ENCODE results near the gene MEF2C.
"Not testable (repeated sequence)": the region's sequence is repeated elsewhere in the genome, so short reads cannot be mapped to it uniquely, and the experiment has no call there.

The MEF2C gene

DNA sequence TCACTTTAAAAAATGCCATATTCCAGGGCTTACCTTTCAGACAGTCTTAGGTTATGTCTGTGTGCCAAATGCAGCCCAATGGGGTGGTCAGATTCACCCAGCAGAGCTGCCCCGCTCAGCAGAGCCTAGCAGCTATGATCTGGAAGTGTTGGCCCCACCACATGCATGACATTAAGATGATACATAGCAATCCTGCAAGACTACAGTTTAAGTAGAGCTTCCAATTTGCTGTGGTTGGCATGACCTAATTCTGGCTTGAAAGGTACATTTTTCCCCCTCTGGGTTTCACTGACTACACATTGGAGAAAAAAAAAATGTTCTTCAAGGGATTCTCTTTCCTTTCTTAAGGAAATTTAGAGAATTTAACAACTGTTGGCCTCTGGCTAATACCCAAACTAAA lies 22.5 kb downstream of the MEF2C start:
- DNase-seq = no peak

DNA sequence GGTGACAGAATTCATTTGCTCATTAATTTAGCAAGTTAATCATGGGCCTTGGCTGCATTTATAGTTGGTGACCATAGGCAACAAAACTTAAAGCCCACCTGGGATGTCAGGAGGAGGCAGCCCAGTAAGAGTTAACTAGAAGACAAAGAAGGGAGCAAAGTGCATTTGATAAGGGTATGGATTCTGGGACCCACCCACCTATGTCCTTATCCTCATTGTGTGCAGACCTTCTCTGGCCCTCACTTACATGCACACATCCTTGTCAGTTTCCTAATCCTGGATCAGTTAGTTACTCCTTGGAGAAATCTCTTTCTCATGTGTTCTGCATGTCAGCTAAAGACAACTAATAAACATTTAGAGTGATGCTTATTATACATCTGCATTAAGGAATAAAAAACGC lies 24.6 kb downstream of the MEF2C start:
- DNase-seq = no peak

DNA sequence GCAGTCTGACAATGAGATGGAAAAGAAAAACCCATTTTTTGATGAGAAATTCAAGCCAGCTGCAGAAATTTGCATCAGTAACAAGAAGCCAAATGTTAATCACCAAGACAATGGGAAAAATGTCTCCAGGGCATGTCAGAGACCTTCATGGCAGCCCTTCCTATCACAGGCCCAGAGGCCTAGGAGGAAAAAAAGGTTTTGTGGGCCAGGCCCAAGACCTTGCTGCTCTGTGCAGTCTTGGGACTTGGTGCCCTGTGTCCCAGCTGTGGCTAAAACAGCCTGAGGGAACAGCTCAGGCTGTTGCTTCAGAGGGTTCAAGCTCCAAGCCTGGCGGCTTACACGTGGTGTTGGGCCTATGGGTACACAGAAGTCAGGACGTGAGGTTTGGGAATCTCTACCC lies 26.6 kb downstream of the MEF2C start:
- not testable (repeated sequence) for DNase-seq

DNA sequence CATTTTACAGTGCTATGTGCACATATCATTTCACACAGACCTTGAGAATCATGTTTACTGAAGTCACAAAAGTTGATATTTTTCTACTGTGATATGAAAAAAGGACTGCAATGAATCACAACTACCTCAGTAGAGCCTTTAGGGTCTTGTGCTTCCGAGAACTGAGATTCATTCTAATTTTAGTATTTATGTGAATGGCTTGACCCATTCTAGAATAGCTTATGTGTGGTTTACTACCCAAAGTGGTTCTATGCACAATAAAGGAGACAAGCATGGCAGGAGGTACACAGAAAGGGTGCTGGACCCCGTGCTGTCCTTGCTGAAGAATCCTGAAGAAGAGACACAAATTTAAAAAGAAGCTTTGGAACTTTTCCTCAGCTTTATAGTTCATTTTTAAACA lies 28.2 kb downstream of the MEF2C start:
- DNase-seq = no peak

DNA sequence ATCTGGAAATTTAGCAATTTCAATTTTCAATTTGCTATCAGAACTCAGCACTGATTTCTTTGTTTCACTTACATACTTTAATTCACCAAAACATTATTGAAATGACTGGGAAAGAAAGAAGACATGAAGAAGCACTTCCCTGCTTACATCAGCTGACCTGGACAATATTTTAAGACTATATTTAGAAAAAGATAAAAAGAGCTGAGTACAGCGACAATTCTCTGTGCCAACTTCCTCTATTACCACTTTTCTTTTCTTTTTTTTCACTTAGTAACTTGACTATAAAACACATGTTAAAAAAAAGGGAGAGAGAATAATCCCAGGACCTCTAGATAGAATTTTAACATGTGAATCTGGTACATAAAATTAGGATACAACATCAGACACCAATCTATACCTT lies 35.6 kb downstream of the MEF2C start:
- DNase-seq = no peak

DNA sequence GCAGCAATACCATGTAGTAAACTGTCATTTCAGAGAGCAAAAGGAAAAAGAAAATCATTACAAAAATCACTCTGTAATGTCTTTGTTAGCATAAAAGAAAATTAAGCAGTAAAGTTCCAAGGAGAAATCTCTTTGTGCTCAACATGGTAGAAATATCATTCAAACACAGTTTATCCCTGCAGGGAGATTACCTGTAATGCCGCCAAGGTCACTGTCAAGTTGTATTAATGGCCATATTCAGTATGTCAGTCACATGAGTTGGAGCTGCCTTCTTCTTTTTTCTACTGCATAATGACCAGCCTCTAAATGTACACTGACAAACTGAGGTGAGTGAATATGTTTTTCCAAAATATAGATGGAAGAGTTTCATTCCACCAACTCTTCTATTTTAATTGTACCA lies 36.5 kb downstream of the MEF2C start:
- no peak for DNase-seq

DNA sequence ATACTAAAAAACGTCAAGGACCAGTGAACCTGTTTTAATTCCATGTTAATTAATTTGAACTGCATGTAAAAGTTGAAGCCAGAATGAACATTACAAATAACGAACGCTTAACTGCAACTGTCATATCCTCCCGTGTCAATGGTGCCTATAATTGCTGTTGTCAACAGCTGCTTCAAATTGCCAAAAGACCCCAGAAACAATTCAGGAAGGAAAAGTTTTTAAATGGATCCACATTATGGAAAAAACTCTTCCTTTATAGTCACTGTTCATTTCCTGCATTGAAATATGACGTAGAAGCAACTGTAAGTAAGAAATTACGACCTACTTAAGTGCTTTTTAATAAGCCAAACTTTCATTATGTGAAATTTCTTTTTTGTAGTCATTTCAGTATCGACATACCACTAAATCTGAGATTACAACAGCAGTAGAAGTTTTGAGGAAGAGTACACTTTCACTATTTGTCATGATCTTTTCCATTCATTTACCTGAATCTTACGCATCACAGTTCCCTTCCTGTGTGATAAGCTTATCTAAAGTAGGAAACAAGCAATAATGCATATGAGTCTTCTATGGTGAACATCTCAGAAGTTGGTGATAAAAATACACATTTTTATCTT lies 37.8 kb downstream of the MEF2C start:
- DNase-seq = no peak

DNA sequence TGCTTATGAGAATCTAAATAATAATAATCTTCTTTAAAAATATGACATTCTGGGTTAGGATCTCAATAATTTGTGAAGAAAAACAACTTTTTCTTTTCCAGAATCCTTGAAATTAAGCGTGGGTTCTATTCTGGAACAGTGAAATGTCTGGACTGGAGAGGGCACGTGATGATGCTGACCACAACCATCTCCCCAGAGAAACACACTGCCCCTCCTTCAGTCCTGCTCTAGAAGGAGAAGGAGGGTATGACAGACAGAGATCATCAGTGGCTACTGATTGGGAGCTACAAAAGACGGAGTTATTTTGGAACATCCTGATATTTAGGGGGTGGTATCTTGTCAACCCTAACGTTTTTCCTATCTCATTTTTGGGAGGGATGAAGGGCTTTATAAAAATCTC lies 40.2 kb downstream of the MEF2C start:
- no peak for DNase-seq

DNA sequence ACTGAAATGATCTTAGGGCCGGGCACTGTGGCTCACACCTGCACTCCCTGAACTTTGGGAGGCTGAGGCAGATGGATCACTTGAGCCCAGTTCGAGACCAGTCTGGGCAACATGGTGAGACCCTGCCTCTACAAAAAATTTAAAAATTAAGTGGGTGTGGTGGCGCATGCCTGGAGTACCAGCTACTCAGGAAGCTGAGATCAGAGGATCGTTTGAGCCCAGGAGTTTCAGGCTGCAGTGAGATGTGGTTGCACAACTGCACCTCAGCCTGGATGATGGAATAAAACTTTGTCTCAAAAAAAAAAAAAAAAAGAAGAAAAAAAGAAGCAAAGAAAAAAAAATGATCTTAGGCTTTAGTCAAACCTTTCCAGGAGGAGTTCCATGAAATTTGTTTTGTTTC lies 41.8 kb downstream of the MEF2C start:
- no peak for DNase-seq

DNA sequence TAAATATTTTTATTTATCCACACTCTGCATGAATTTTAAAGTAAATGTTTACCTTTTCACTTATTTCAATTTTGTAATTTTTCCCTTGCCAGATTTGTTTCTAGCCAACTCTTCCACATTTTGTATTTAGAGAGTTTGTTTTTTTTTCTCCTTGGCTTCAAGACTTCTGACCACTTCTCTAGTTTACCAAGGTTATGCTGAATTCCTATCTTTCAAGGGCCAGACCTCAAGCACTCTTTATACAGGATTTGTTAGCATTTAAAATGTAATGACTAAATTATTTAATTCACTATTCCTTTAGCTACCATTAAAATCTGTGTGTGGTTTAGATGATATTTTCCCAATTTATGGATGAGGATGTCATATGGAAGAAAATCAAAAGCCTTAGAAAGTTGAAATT lies 42.5 kb downstream of the MEF2C start:
- no peak for DNase-seq

DNA sequence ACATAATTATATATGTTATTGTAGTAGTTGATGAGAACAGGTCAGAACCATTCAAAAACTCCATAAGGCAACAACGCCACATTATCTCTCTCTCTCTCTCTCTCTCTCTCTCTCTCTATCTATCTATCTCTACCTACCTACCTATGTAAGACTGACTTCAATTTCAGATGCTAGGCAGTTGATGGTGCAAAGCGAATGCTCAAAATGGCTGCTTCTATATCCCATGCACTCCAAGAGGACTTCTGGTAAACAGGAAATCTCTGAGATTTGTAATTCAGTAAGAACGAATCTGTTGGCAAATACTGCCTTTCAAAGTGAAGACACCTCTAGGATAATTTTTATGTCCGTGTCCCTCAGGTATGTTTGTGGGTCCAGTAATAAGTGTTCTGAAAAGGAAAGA lies 43.7 kb downstream of the MEF2C start:
- DNase-seq = no peak

DNA sequence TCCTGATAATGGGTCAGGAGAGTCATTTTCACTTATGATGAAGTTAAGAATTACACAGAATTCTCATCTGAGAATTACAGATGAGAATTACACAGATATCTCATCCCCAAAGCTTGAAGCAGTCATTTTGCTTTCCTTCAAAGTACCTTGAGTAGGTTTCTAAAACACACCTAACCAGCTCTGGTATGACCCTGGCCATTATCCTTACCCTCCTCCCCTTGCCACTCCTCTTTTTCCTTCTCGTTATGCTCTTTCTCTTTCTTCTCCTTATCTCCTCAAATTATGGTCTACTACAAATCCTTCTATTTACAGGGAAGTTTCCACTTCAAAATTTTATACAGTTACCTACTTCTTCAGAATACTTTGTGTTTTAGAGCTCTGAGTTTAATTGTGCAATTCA lies 44.5 kb downstream of the MEF2C start:
- DNase-seq = no peak

DNA sequence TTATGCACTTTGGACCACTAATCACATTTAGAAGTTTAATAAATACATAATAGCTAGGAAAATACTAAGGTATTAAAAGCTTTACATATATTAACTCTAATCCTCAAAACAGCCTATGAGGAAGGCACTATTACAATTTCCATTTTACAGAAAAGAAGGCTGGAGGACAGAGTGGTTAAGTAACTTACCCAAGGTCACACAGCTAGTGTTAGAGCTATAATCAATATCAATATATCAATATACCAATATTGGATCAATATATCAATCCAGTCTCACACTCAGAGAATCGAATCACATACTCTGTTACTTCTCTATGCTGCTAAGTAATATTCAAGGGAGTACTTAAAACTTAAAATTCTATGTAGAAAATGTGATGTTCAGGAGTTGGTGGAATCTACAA lies 45.2 kb downstream of the MEF2C start:
- DNase-seq = no peak

DNA sequence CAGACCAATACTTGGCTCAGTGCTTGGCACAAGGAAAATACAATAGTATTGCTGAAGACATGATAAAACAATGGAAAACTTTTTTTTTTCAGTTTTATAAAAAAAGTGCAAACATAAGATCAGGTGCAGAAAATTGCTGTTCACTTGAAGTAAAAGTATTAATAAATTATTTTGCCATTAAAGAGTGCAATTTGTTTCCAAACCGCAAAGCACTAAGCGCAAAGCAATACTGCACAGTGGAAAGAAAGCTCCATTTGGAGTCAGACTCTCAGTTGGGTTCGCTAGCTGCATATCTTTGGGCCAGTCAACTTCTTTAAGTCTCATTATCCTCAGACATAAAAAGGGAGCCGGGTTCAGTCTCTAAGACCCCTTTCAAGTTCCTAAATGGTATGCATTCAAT lies 45.8 kb downstream of the MEF2C start:
- DNase-seq = no peak

DNA sequence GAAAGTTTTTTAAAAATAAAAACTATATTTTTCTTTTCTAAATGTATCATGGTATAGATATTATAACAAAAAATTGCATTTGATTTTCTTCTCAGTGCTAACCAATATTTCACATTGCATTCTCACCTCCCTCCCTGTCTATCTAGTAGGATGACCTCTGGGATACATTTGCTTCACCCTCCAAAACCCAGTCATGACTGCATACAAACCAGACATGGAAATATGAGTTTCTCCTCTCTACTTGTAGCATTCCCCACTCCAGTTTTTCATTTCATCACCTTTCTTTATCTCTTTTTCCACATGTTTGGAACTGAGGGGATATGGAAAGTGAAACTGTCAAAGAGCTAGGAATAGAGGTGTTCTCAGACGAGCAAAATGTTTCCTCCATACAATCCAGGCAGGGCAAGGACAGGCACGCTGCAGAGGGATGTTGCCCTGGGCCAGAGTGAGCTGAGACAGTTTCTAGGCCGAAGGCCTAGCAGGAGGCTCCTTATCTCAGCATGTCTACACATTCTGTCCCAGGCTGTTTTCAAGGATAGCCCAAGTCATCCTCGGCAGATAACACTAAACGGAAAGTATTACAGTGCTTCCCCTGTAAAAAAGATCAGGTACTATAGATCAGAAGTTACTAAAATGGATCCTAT lies 46.7 kb downstream of the MEF2C start:
- no peak for DNase-seq

DNA sequence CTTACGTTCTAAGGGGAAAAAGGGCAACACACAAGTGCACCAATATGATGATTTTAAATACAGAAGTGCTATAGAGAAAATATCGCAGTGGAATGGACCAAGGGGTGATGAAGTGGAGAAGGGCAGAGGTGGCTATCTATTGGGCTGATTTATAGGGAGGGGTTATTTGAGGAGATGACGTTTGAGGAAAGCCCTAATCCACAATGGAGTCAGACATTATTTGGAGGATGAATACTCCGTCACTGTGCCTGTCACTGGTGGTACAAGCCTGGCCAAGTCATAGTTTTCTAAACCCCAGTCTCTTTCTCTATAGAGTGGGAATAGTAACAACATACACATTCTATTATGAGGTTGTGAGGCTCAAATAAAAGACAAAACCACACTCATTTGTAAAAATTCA lies 48.5 kb downstream of the MEF2C start:
- DNase-seq = no peak

DNA sequence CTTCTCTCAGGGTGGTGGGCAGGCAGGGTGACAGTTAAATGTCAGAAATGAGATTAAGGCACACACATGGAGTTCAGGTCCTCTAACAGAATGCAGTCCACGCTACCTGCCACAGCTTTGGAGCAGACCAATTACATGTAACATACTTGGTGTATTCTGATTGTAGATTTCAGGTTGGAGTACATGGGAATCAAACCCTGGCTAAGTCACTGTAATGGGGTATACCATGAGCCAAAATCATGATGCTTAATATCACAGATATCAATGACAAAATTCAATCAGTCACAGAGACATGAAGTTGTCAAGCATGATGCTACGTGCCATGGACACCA lies 48.9 kb downstream of the MEF2C start:
- DNase-seq = no peak

DNA sequence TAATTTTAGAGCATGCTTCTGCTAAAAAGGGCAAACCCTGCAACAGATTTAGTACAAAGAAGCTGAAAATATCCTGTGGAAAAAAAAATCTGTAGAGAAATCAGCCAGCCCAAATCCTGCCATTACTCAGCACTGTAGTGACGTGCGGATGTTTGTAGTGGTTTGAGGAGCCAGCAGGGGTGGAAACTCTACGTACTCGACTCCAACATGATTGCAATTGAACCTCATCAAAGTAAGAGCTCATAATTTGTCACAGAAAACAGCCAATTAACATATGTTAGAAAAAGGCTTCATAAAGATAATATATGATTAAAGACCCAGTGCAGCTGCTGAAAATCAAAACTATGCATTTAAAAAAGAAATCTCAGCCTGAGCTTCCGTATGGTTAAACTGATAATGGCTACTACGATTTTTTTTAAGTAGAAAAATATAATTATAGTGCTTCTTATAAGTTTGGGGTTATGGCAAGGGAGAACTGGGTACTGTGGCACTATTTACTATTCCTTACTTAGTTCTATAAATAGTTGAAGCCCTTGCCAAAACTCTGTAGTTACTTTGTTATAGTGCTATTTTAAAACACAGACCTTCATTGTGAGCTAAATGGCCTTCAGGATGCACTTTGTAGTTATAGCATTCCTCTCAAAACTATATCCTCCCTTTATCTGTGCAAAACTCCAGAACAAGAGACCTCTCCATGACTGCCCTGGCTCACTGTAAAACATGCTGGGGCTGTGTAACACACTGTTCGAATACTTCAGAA lies 49.4 kb downstream of the MEF2C start:
- DNase-seq = no peak

DNA sequence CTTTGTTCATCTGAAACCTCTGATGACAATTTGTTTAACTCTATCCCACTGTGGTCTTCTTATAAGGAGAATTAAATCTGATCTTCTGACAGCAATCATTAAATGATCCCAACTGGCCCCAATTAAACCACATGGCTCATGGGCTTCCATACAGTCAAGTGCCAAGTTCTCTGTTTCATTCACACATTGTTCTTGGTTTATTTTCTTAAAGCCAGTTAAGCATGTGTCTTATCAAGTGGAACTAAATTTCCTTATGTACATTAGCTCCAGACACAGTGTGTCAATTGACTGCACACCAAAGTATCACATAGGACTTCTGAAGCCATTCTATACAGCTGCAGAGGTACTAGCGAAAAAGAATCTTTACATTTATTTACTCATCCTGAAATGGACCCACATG lies 51.2 kb downstream of the MEF2C start:
- DNase-seq = no peak

DNA sequence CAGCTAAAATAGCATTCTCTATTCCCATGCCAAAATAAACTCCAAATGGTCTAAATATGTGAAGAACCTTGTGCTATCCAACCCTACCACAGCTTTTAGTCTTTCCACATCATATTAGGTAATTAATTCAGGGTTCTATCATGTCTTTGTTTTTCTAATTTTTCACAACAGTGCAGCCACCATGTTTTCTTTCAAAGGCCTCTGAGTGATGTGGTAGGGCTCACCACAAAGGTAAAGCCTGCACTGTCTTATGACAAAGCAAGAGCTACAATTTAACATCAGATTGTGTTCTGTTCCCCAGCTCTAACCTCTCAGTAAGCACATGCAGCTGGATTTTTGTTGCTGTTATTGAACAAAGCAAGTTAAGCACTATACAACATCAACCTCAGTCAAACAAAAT lies 52.4 kb downstream of the MEF2C start:
- no peak for DNase-seq

DNA sequence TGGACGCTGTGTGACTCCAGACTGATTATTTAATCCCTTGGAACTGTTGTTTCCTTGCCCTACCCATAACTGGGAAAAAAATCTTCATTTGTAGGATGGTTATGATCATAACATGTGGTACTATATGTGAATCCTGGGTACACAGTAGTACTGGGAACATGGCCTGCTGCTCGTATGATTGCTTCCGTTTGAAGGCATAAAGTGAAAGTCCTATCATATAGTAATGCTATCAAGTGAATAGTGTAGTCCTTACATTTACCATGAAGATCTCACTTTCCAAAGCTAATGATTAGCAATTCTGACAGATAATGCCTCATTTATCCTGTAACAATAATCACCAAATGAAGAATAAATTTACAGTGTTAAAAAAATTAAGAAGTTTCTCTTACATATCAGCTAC lies 53.2 kb downstream of the MEF2C start:
- no peak for DNase-seq

DNA sequence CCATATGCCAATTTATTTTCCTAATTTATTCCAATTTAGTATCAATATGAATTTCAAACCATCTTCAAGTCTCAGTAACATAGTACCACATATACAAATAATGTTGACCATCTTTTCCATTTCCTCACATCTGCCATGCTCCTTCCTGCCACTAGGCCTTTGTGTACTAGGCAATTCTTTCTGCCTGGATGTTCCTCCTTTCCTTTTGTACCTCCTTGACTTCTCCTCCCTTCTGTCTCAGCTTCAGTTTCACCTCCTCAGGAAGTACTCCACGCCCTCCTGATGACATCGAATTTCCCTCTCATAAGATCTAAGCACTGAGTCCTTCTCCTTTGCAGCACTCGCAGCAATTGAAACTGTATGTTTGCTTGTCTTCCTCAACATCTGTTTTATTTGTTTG lies 53.9 kb downstream of the MEF2C start:
- DNase-seq = no peak

DNA sequence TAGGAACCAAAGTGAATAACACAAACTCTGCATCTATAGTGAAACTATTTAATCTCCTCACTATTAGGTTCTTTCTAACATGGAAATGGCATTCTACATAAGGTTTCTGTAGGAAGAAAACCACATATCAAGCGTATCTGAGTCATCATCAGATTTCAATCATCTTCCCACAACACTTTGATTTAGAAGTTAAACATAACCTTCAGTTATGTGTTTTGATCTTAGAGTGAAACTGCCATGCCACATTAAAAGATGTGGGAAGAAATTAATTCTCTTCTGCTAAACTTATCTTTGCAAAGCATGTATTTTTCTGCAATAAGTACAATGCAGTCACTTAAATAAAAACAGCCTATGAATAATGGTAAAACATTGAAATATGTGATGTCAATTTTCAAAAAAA lies 55.0 kb downstream of the MEF2C start:
- no peak for DNase-seq

DNA sequence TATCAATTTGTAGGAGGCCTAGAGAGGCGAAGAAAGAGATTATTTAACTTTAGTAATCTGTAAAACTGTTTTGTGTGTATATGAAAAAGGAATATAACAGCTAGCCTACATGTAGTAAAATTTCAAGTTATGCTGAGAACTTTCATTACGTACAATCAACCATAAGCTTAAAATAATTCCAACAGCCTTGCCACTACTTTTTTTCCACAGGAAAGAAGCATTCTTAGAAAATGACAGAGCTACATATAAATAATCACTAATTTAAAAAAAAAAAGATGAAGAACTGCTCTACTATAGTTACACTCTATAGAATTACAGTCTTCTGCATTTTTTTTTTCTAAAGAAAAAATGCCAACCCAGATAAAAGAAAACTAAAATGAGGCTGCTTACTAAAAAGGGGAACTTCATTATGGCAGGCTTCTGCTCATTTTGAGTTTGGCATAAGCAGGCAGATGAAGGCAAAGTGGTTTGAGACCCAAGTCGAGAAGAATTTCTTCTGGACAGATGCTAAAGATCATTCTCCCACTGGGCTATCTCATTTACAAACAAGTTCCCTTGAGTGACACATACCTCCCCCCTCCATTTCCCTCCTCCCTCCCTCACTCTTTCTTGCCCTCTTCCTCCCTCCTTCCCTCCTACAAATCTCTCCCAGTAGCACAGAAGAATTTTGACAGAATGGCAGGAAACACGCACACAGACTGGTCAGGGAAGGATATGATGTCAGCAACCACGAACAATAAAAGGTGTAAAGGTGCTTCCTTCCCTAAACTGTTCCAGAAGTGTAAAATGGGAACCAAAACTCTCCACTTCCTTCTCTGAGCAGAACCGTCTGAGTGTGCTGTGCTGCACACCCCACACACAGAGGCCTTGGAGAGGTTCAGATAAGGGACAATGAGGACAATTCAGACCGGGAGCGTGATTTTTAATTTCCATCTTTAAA lies 56.1 kb downstream of the MEF2C start:
- no peak for DNase-seq
